SK-MEL-5 (cell line): ENCODE data around the gene ARID1B. TPM values are rescaled to one million over a fixed set of nuclear protein-coding genes. Genes with fewer than 3 reads are reported as not detected.

Experiments
- DNase-seq: peaks from one replicate; pipeline ENCODE4 v3.0.0-alpha.2; 2016; ENCODE audit warnings: low read depth, low spot score
- in situ Hi-C: cut with HindIII; loops from 2 replicates; pipeline ENCODE4 v1.10.0; 2016; ENCODE audit warnings: low sequenced_read_pairs, high pct_unique_total_duplicates, low pct_unique_long_range_greater_than_20kb
- total RNA-seq: library from RNA; depleted of rRNA; stranded (reverse); fragments of >200 nt; shearing (Covaris generic); gene quantifications from 2 replicates; pipeline ENCODE4 v1.2.3, GENCODE V29; 2014

The ARID1B gene
- total RNA-seq, 1 experiment from 2014 or later: 20.0 TPM

GRCh38 chr6:156952401-156952800, 175.2 kb downstream of the ARID1B start:
- in situ Hi-C loops: no loop called here
- DNase-seq: no peak

GRCh38 chr6:156953127-156953478, 175.9 kb downstream of the ARID1B start:
- no peak for DNase-seq
- in situ Hi-C loops: no loop called here

GRCh38 chr6:156953479-156954146, 176.4 kb downstream of the ARID1B start:
- in situ Hi-C loops: no loop called here
- DNase-seq: peak; percentile 90

GRCh38 chr6:156954191-156954590, 177.0 kb downstream of the ARID1B start:
- no peak for DNase-seq
- in situ Hi-C loops: no loop called here

- in situ Hi-C loops: no loop called here
- no peak for DNase-seq
Measured at GRCh38 chr6:156954816-156955215, 177.6 kb downstream of the ARID1B start.

GRCh38 chr6:156955494-156956183, 178.5 kb downstream of the ARID1B start:
- no peak for DNase-seq
- in situ Hi-C loops: no loop called here

GRCh38 chr6:156956286-156956685, 179.1 kb downstream of the ARID1B start:
- in situ Hi-C loops: no loop called here
- DNase-seq: no peak

GRCh38 chr6:156957931-156958547, 180.9 kb downstream of the ARID1B start:
- no peak for DNase-seq
- in situ Hi-C loops: no loop called here

GRCh38 chr6:156960525-156960924, 183.3 kb downstream of the ARID1B start:
- in situ Hi-C loops: no loop called here
- DNase-seq: no peak

GRCh38 chr6:156961282-156961892, 184.2 kb downstream of the ARID1B start:
- in situ Hi-C loops: no loop called here
- DNase-seq: no peak

GRCh38 chr6:156963712-156964700, 186.8 kb downstream of the ARID1B start:
- peak; percentile 28 for DNase-seq
- in situ Hi-C loops: no loop called here

- in situ Hi-C loops: no loop called here
- no peak for DNase-seq
Measured at GRCh38 chr6:156967852-156968251, 190.7 kb downstream of the ARID1B start.

- no peak for DNase-seq
- in situ Hi-C loops: no loop called here
Measured at GRCh38 chr6:156969233-156969632, 192.1 kb downstream of the ARID1B start.

GRCh38 chr6:156970595-156971112, 193.5 kb downstream of the ARID1B start:
- no peak for DNase-seq
- in situ Hi-C loops: no loop called here

GRCh38 chr6:156971153-156971885, 194.1 kb downstream of the ARID1B start:
- in situ Hi-C loops: no loop called here
- no peak for DNase-seq

GRCh38 chr6:156972145-156972544, 195.0 kb downstream of the ARID1B start:
- in situ Hi-C loops: no loop called here

GRCh38 chr6:156974830-156975261, 197.7 kb downstream of the ARID1B start:
- in situ Hi-C loops: no loop called here
- no peak for DNase-seq

More at GRCh38 chr6:156972145-156972544, 195.0 kb downstream of the ARID1B start:
- no peak for DNase-seq
